ENCODE data around the gene MAU2.

GRCh38 chr19:19306191-19306590 lies 14.4 kb upstream of the MAU2 start:
- TF ChIP-seq POLR2AphosphoS5 (IDR thresholded peaks at IDR 0.05; ENCODE audit: low read depth, low read length), result no peak
- no peak for TF ChIP-seq POLR2A (IDR thresholded peaks at IDR 0.05; ENCODE audit: low read depth, low read length)
- TF ChIP-seq TAF1 (IDR thresholded peaks at IDR 0.05; ENCODE audit: borderline replicate concordance, low read depth, low read length), result no peak
